Mesodermal cell (in vitro differentiated cells): ENCODE results near the gene BTNL3.

ENCODE experiments used
- H3K27ac ChIP-seq: 2 replicates; pipeline ENCODE4 v1.7.0; 2013; ENCODE audit warnings: mild to moderate bottlenecking, low read depth, low read length, moderate library complexity; ENCODE audit not compliant: severe bottlenecking
- H3K36me3 ChIP-seq: 2 replicates; pipeline ENCODE4 v1.7.1; 2013; ENCODE audit warnings: mild to moderate bottlenecking, low read length, moderate library complexity; ENCODE audit not compliant: control insufficient read depth, insufficient read depth
- H3K4me1 ChIP-seq: one replicate; pipeline ENCODE4 v1.7.1; 2013; ENCODE audit warnings: mild to moderate bottlenecking, low read length; ENCODE audit not compliant: insufficient read depth, control insufficient read depth, poor library complexity, severe bottlenecking
- H3K4me3 ChIP-seq: 2 replicates; pipeline ENCODE4 v1.7.0; 2013; ENCODE audit warnings: low read length, control low read depth, mild to moderate bottlenecking; ENCODE audit not compliant: insufficient read depth, poor library complexity, severe bottlenecking; ENCODE audit errors: extremely low read depth
- H3K9me3 ChIP-seq: 2 replicates; pipeline ENCODE4 v1.7.1; 2013; ENCODE audit warnings: mild to moderate bottlenecking, low read length, moderate library complexity; ENCODE audit not compliant: control insufficient read depth
- WGBS, 2 experiments: methylation state at CpG; one replicate each; pipeline ENCODE4 v1.1.5; 2013; ENCODE audit warnings: missing lambda C conversion rate in 2 of 2; ENCODE audit not compliant: insufficient coverage in 2 of 2; 5-methylcytosine and 5-hydroxymethylcytosine counted together

The BTNL3 gene

DNA sequence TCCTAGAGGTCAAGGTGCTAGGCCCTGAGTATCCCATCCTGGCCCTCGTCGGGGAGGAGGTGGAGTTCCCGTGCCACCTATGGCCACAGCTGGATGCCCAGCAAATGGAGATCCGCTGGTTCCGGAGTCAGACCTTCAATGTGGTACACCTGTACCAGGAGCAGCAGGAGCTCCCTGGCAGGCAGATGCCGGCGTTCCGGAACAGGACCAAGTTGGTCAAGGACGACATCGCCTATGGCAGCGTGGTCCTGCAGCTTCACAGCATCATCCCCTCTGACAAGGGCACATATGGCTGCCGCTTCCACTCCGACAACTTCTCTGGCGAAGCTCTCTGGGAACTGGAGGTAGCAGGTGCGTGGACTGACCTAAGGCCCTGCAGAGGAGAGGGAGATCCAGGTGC is 59.3 kb downstream of the BTNL3 start:
- Histone ChIP-seq H3K9me3 (peaks cover 4% of the 10 kb centered on the region), H3K27ac (no peak overlapping the region), H3K4me3 (no peak overlapping the region), H3K4me1 (no peaks in the 10 kb centered on the region), H3K36me3 (no peaks in the 10 kb centered on the region)
- whole genome bisulfite sequencing, 2 experiments, result 85 to 91% methylated on average over 13 to 15 of the region's 15 CpGs

DNA sequence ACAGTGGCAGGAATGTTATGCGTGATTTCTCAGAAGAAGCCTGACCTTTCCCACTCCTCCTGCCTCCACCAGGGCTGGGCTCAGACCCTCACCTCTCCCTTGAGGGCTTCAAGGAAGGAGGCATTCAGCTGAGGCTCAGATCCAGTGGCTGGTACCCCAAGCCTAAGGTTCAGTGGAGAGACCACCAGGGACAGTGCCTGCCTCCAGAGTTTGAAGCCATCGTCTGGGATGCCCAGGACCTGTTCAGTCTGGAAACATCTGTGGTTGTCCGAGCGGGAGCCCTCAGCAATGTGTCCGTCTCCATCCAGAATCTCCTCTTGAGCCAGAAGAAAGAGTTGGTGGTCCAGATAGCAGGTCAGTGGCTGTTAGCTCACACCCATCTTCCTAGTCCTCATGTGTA is 61.4 kb downstream of the BTNL3 start:
- no peaks in the 10 kb centered on the region for H3K9me3 ChIP-seq
- H3K4me1 ChIP-seq, result no peaks in the 10 kb centered on the region
- no peaks in the 10 kb centered on the region for H3K36me3 ChIP-seq
- H3K4me3 ChIP-seq, result no peak overlapping the region
- no peak overlapping the region for H3K27ac ChIP-seq
- WGBS, 2 experiments, result 85 to 86% methylated on average over 5 of the region's 5 CpGs

DNA sequence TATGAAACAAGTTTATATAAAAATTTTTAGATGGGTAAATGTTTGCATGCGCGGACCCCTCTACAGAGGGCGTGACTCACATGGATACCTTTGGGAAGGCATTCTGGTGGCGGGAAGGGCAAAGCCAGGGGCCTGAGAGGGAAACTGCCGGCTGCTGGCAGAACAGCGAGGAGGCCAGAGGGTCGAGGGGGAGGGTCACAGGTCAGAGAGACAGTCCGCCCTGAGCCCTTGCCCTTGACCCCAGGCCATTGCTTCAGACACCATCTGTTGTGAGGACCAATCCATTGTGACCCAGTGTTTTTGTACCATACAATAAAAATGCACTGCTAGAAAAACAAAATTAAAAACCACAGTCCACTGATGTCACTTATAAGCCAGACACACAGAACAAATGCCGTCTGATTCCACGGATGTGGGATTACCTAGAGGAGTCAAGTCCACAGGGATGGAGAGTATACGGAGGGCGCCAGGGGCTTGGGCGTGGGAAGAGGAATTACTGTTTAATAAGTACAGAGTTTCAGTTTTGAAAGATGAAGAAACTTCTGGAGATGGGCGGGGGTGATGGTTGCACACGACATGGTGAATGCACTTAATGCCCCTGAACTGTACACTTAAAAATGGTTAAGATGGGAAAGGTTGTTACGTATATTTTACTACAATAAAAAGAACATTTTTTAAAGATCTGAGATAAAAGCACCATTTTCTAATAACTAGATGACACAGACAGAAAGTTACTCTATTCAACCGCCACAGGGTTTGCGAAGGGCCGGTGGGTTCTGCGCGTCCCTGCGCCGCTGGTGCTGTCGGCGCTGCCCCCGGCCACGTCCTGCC is 63.4 kb downstream of the BTNL3 start:
- 29 to 35% methylated on average over 17 to 24 of the region's 27 CpGs for WGBS, 2 experiments
- Histone ChIP-seq H3K9me3 (no peaks in the 10 kb centered on the region), H3K27ac (no peak overlapping the region), H3K4me3 (peak overlapping the region; percentile 47), H3K36me3 (no peaks in the 10 kb centered on the region), H3K4me1 (no peaks in the 10 kb centered on the region)

DNA sequence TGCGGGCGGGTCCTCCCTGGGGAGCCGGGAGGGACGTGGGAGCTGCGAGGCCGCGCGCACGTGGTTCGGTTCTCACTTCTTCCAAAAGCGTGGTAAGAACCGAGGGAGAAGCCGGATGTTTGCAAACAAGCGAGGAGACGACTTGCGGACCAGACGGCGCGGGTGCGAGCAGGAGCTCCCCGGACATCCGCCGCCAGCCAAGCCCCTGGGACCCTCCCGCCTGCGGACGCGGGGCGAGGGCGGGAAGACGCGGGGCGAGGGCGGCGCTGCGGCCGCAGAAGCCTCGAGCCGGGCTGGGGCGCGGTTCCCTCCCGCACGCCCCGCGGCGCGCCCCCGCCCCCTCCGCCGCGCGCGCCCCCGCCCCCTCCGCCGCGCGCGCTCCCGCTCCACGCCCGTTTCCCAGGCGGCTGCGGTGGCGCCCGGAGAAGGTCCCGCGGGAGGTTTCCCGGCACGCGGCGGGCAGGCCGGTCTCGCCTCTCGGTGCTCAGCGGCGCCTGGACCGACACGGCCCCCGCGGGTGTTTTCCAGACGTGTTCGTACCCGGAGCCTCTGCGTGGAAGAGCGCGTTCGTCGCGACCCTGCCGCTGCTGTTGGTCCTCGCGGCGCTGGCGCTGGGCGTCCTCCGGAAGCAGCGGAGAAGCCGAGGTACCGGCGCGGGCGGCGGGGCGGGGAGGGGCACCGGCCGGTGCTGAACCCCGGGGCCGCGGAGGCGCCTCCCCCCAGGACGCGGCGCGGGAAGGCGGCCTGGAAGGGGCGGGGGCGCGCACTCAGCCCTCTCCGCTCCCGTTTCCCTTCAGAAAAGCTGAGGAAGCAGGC is 64.2 kb downstream of the BTNL3 start:
- 6 to 12% methylated on average over 71 to 108 of the region's 120 CpGs for WGBS, 2 experiments
- H3K4me3 ChIP-seq, result peak overlapping the region; percentile 47
- H3K27ac ChIP-seq, result no peak overlapping the region

DNA sequence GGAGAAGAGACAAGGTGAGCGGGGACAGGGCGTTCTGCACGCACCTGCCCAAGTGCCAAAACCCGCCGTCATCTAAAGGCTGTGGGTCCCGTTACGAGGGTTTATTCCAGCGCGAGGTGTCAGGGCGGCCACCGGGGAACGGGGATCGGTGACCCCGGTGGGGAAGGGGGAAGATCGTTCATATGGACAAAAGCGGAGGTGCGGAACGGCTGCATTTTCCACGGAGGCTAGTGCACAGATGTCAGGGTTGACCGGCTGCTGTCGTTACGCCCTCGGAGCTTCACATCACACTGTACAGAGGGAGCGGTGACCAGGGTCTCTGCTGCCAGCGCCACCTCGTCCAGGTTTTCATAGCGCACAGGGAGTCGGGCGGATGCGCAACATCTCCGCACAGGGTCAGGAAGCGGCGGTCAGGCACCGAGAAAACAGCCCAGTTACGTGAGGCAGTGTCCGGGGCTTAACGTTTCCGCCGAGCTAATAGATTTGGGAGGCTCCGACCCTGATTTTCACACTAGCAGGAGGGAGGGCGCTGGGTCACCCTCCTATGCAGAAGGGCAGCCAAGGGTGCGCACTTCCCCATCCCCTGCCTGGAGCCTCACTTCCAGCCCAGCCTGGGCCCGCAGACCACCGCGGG is 65.0 kb downstream of the BTNL3 start:
- Histone ChIP-seq H3K4me1 (no peaks in the 10 kb centered on the region), H3K4me3 (peak overlapping the region; percentile 47), H3K27ac (no peak overlapping the region), H3K36me3 (no peaks in the 10 kb centered on the region), H3K9me3 (no peaks in the 10 kb centered on the region)
- 10 to 17% methylated on average over 40 to 45 of the region's 45 CpGs for WGBS, 2 experiments

More for the DNA sequence above, 64.2 kb downstream of the BTNL3 start:
- no peaks in the 10 kb centered on the region for H3K9me3 ChIP-seq
- H3K4me1 ChIP-seq, result no peaks in the 10 kb centered on the region
- no peaks in the 10 kb centered on the region for H3K36me3 ChIP-seq

DNA sequence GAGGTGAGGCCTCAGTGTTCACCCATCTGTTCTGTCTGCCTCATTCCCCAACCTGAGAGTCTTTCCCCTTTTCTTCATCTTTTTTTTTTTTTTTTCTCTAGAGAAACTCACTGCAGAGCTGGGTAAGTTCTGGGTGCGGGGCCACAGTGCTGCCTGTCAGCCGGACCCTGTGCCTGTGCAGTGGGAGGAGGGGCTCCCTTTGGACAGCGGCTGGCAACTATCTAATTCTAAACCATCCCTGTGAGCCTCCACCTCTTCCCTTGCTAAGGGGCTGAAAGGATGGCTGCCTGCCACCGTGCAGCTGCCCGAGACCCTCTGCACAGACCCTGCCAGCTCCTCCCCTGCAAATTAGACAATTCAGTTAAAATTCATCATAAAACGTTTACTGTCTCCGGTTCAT is 65.5 kb downstream of the BTNL3 start:
- Histone ChIP-seq H3K36me3 (no peaks in the 10 kb centered on the region), H3K4me1 (no peaks in the 10 kb centered on the region), H3K4me3 (no peak overlapping the region), H3K27ac (no peak overlapping the region), H3K9me3 (no peaks in the 10 kb centered on the region)
- 28 to 34% methylated on average over 3 to 4 of the region's 7 CpGs for WGBS, 2 experiments

DNA sequence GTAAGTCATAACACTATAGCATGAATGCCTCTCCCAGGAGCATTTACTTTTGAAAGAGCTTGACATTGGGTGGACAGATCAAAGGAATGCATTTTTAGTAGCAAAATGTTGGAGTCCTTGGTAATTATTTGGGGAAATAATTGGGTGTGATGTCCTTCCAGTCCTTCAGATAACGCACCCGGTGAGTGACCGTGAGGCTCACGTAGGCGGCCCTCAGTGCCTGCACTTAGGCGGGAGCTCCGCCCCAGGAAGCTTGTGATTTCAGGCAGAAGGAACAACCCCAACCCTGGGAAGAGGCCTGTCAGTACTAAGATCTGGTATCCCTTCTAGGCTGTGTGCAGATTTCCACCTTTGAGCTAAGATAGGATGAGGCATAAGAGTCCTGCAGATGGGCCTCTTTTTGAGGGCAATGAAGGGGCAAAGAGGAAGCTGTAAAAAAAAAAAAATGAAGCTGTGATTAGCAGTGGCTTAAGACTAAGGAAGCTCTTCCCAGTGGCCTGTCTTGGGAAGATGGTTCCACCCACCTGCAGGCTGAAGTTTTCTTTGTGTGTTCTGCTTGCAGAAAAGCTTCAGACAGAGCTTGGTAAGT is 66.3 kb downstream of the BTNL3 start:
- Histone ChIP-seq H3K9me3 (no peaks in the 10 kb centered on the region), H3K36me3 (no peaks in the 10 kb centered on the region), H3K4me1 (no peaks in the 10 kb centered on the region), H3K4me3 (no peak overlapping the region), H3K27ac (no peak overlapping the region)
- WGBS, 2 experiments, result 20 to 42% methylated on average over 7 of the region's 7 CpGs
